IMR-90 (cell line): ENCODE results near the gene CYP2C9. TPM values are rescaled to one million over a fixed set of nuclear protein-coding genes. Genes with fewer than 3 reads are reported as not detected.

Experiments
- ATAC-seq: fragments of 200-7000 bp; cut with Tn5 transposase; 2 replicates; pipeline ENCODE4 v1.9.1; 2020; ENCODE audit warnings: low read depth, mild to moderate bottlenecking, moderate library complexity
- BruUV-seq: library from RNA; stranded (reverse); fragments of 400-500 nt; replicated peaks from 2 replicates; lab custom pipeline; 2021; lab: Mats Ljungman, UMichigan
- CTCF ChIA-PET: fragments of 300-600 bp; formaldehyde crosslinking; extraction: SDS; loops from one replicate; lab custom pipeline; 2021; ENCODE audit warnings: antibody characterized with exemption; lab: Yijun Ruan, JAX
- POLR2A ChIA-PET: fragments of 300-600 bp; sonication (Branson Sonifier 250); formaldehyde crosslinking; loops from one replicate; lab custom pipeline; 2022; ENCODE audit warnings: antibody characterized with exemption; ENCODE audit not compliant: unreplicated experiment; lab: Charles Lee
- DNase-seq: peaks from one replicate; pipeline ENCODE4 v3.0.0; 2013
- H2AFZ ChIP-seq: replicated peaks from 2 replicates; pipeline ENCODE3; 2013; ENCODE audit warnings: low read length, mild to moderate bottlenecking; ENCODE audit not compliant: poor library complexity
- H2AK5ac ChIP-seq: 2 replicates; pipeline ENCODE4 v1.6.1; 2013; ENCODE audit warnings: low read depth, low read length, inconsistent platforms
- H2AK9ac ChIP-seq: replicated peaks from 2 replicates; pipeline ENCODE3; 2013; ENCODE audit warnings: mild to moderate bottlenecking, low read depth, low read length, moderate library complexity; ENCODE audit not compliant: poor library complexity
- H2BK120ac ChIP-seq: 2 replicates; pipeline ENCODE4 v1.6.1; 2013; ENCODE audit warnings: low read depth, low read length, inconsistent platforms
- H2BK15ac ChIP-seq: 3 replicates; pipeline ENCODE4 v1.6.1; 2013; ENCODE audit warnings: low read depth, low read length, inconsistent platforms
- H2BK20ac ChIP-seq: 2 replicates; pipeline ENCODE4 v1.6.1; 2013; ENCODE audit warnings: low read depth, mild to moderate bottlenecking, inconsistent platforms, low read length, moderate library complexity
- H2BK5ac ChIP-seq: 2 replicates; pipeline ENCODE4 v1.6.1; 2013; ENCODE audit warnings: mild to moderate bottlenecking, low read depth, low read length, inconsistent platforms; ENCODE audit not compliant: poor library complexity, severe bottlenecking
- H3K14ac ChIP-seq: replicated peaks from 2 replicates; pipeline ENCODE4 v1.6.1; 2013; ENCODE audit warnings: low read depth, low read length, inconsistent platforms
- H3K18ac ChIP-seq: 2 replicates; pipeline ENCODE4 v1.6.1; 2013; ENCODE audit warnings: low read depth, low read length, control low read depth
- H3K23ac ChIP-seq: 2 replicates; pipeline ENCODE4 v1.6.1; 2013; ENCODE audit warnings: low read depth, low read length, inconsistent platforms
- H3K27ac ChIP-seq: 2 replicates; pipeline ENCODE4 v1.5.1; 2013; ENCODE audit warnings: mild to moderate bottlenecking, control low read depth, low read length; ENCODE audit not compliant: insufficient read depth
- H3K27me3 ChIP-seq: 2 replicates; pipeline ENCODE4 v1.6.1; 2013; ENCODE audit warnings: low read length; ENCODE audit not compliant: control insufficient read depth, insufficient read depth
- H3K36me3 ChIP-seq: 2 replicates; pipeline ENCODE4 v1.6.1; 2013; ENCODE audit warnings: low read length, mixed read lengths; ENCODE audit not compliant: control insufficient read depth, insufficient read depth
- H3K4ac ChIP-seq: 2 replicates; pipeline ENCODE4 v1.6.1; 2013; ENCODE audit warnings: low read depth, low read length, inconsistent platforms
- H3K4me1 ChIP-seq: 2 replicates; pipeline ENCODE4 v1.6.1; 2013; ENCODE audit warnings: low read length, mixed read lengths; ENCODE audit not compliant: control insufficient read depth, insufficient read depth
- H3K4me2 ChIP-seq: 2 replicates; pipeline ENCODE4 v1.6.1; 2013; ENCODE audit warnings: low read depth, mild to moderate bottlenecking, control low read depth, low read length, moderate library complexity
- H3K4me3 ChIP-seq: 2 replicates; pipeline ENCODE4 v1.5.1; 2013; ENCODE audit warnings: low read depth, mild to moderate bottlenecking, control low read depth, low read length, moderate library complexity; ENCODE audit not compliant: insufficient read depth
- H3K56ac ChIP-seq: 2 replicates; pipeline ENCODE4 v1.6.1; 2013; ENCODE audit warnings: low read length, inconsistent platforms; ENCODE audit not compliant: insufficient read depth; ENCODE audit errors: extremely low read depth
- H3K79me1 ChIP-seq, 2 experiments: 2 replicates each; pipeline ENCODE4 v1.6.1; 2013; ENCODE audit warnings: low read length in 2 of 2, inconsistent platforms in 1 of 2, low read depth in 1 of 2
- H3K9ac ChIP-seq: 2 replicates; pipeline ENCODE4 v1.6.1; 2013; ENCODE audit warnings: low read depth, low read length, control low read depth
- H3K9me1 ChIP-seq: 2 replicates; pipeline ENCODE4 v1.6.1; 2013; ENCODE audit warnings: low read length, inconsistent platforms; ENCODE audit not compliant: insufficient read depth
- H3K9me3 ChIP-seq: 2 replicates; pipeline ENCODE4 v1.6.1; 2013; ENCODE audit warnings: low read length; ENCODE audit not compliant: control insufficient read depth, insufficient read depth
- H4K20me1 ChIP-seq: 2 replicates; pipeline ENCODE4 v1.6.1; 2013; ENCODE audit warnings: low read length, inconsistent platforms; ENCODE audit not compliant: insufficient read depth
- H4K5ac ChIP-seq: 2 replicates; pipeline ENCODE4 v1.6.1; 2013; ENCODE audit warnings: mild to moderate bottlenecking, low read depth, low read length, control low read depth
- H4K8ac ChIP-seq, 2 experiments: 2 replicates each; pipeline ENCODE4 v1.6.1; 2013; ENCODE audit warnings: low read depth in 2 of 2, low read length in 2 of 2, control low read depth in 1 of 2, inconsistent platforms in 1 of 2
- H4K91ac ChIP-seq: 2 replicates; pipeline ENCODE4 v1.6.1; 2013; ENCODE audit warnings: low read depth, low read length, inconsistent platforms; ENCODE audit not compliant: insufficient read depth
- BHLHE40 ChIP-seq: fragments of 150-350 bp; IDR thresholded peaks from 2 replicates; pipeline ENCODE4 v1.6.1; 2016; ENCODE audit warnings: mild to moderate bottlenecking, low read depth, low read length
- CEBPB ChIP-seq: IDR thresholded peaks from 2 replicates; pipeline ENCODE4 v1.6.1; 2012; ENCODE audit warnings: low read depth, low read length, improper control_type of control experiment
- CHD1 ChIP-seq: IDR thresholded peaks from 2 replicates; pipeline ENCODE4 v1.6.1; 2012; ENCODE audit warnings: low read depth, low read length, improper control_type of control experiment
- CTCF ChIP-seq: conservative IDR thresholded peaks from 2 replicates; pipeline ENCODE4 v1.5.1; 2012; ENCODE audit warnings: mild to moderate bottlenecking, low read depth, low read length, improper control_type of control experiment
- MAFK ChIP-seq: IDR thresholded peaks from 2 replicates; pipeline ENCODE4 v1.6.1; 2012; ENCODE audit warnings: low read depth, low read length, improper control_type of control experiment
- MAZ ChIP-seq: IDR thresholded peaks from 2 replicates; pipeline ENCODE4 v1.6.1; 2012; ENCODE audit warnings: low read depth, mild to moderate bottlenecking, low read length, improper control_type of control experiment, moderate library complexity, borderline replicate concordance
- MXI1 ChIP-seq: IDR thresholded peaks from 2 replicates; pipeline ENCODE4 v1.6.1; 2012; ENCODE audit warnings: low read depth, mild to moderate bottlenecking, low read length, moderate library complexity, borderline replicate concordance
- NFE2L2 ChIP-seq: fragments of 150-350 bp; IDR thresholded peaks from 2 replicates; pipeline ENCODE4 v1.6.1; 2016; ENCODE audit warnings: low read depth, mild to moderate bottlenecking, low read length
- POLR2A ChIP-seq: IDR thresholded peaks from 2 replicates; pipeline ENCODE4 v1.6.1; 2012; ENCODE audit warnings: mild to moderate bottlenecking, low read depth, low read length
- RAD21 ChIP-seq: IDR thresholded peaks from 2 replicates; pipeline ENCODE4 v1.6.1; 2012; ENCODE audit warnings: low read length, improper control_type of control experiment
- RFX5 ChIP-seq: IDR thresholded peaks from 2 replicates; pipeline ENCODE4 v1.8.0; 2012; ENCODE audit warnings: low read depth, mild to moderate bottlenecking, low read length, moderate library complexity
- SMC3 ChIP-seq: fragments of 150-350 bp; IDR thresholded peaks from 2 replicates; pipeline ENCODE4 v1.6.1; 2016; ENCODE audit warnings: low read depth, mild to moderate bottlenecking, antibody characterized with exemption, low read length, moderate library complexity
- USF2 ChIP-seq: fragments of 150-350 bp; IDR thresholded peaks from 2 replicates; pipeline ENCODE4 v1.6.1; 2017; ENCODE audit warnings: mild to moderate bottlenecking, antibody characterized with exemption, low read length, low read depth
- WGBS, 2 experiments: methylation state at CpG; one replicate each; pipeline versions ENCODE4 v1.1.5 to v1.1.7; 2013; ENCODE audit warnings: missing lambda C conversion rate in 2 of 2; ENCODE audit not compliant: insufficient read length in 1 of 2; ENCODE audit errors: extremely low coverage in 2 of 2; 5-methylcytosine and 5-hydroxymethylcytosine counted together
- dilution Hi-C: fragments of 300-500 bp; cut with HindIII; formaldehyde crosslinking; loops from one replicate; pipeline ENCODE4 v1.14.3; 2018; ENCODE audit warnings: low sequenced_read_pairs; ENCODE audit not compliant: unreplicated experiment
- in situ Hi-C: fragments of 300-500 bp; cut with MboI; formaldehyde crosslinking; loops from 3 replicates; pipeline ENCODE4 v1.14.3; 2019; ENCODE audit warnings: low sequenced_read_pairs, inconsistent platforms, mixed read lengths
- intact Hi-C: fragments of 100-400 bp; cut with micrococcal nuclease; formaldehyde crosslinking; loops from 2 replicates; pipeline ENCODE4 v1.10.0; 2022
- polyA plus RNA-seq, 3 experiments: library from polyadenylated mRNA; depleted of rRNA; stranded (reverse); fragments of >200 nt; gene quantifications; 2 replicates each; pipeline ENCODE4 v1.2.3, GENCODE V29; 2012; ENCODE audit warnings: low replicate concordance in 1 of 3
- total RNA-seq: library from RNA; depleted of rRNA; stranded (reverse); fragments of >200 nt; gene quantifications from 2 replicates; pipeline ENCODE4 v1.2.3, GENCODE V29; 2012

The CYP2C9 gene
- total and polyA plus RNA-seq, 2 of the 4 experiments (the other 2 are of a cell fraction) = not detected

GRCh38 chr10:94963901-94964300 lies 25.4 kb downstream of the CYP2C9 start:
- Histone ChIP-seq H3K4me3 (no peak overlapping the region), H3K18ac (no peak overlapping the region), H3K27ac (no peak overlapping the region), H3K79me1 (no peaks in the 10 kb centered on the region), H3K23ac (no peak overlapping the region), H2BK120ac (no peak overlapping the region), H3K9me3 (peaks cover 4% of the 10 kb centered on the region), H3K27me3 (no peaks in the 10 kb centered on the region), H3K4ac (no peak overlapping the region), H3K4me2 (no peak overlapping the region), H2BK5ac (no peak overlapping the region), H3K56ac (no peak overlapping the region), H3K9me1 (no peaks in the 10 kb centered on the region), H4K91ac (no peak overlapping the region), H2BK20ac (no peak overlapping the region), H2AK9ac (no peak overlapping the region), H3K9ac (no peak overlapping the region), H4K20me1 (no peaks in the 10 kb centered on the region), H3K14ac (no peak overlapping the region), H2BK15ac (no peak overlapping the region), H4K8ac (no peak overlapping the region), H3K36me3 (no peaks in the 10 kb centered on the region), H2AK5ac (no peak overlapping the region), H4K5ac (no peak overlapping the region), H3K4me1 (no peaks in the 10 kb centered on the region), H2AFZ (no peak overlapping the region)
- no TSS peak for BruUV-seq
- ChIA-PET POLR2A (no interaction called here), CTCF (interaction anchor here (0.6 to 1.5 kb wide), 3 partner anchors 26 to 636 kb away, joined by 3 to 4 read pairs (median 4); no protein-coding TSS in a partner anchor)
- DNase-seq = peak; percentile 13
- in situ Hi-C loops = no loop called here
- ATAC-seq = peak; percentile 74
- WGBS, 2 experiments = no CpG with 5 or more reads among the region's 1 CpG
- TF ChIP-seq RAD21 (peak; percentile 4; the same call in 1 of the 2 replicates), NFE2L2 (no peak), MAFK (no peak), CHD1 (no peak), POLR2A (no peak), CEBPB (no peak), MXI1 (no peak), BHLHE40 (no peak), MAZ (no peak), SMC3 (no peak), RFX5 (no peak), CTCF (peak; percentile 49), USF2 (no peak)
- dilution Hi-C loops = no loop called here
- intact Hi-C loops = no loop called here
